Heart right ventricle (tissue), 16 donors: ENCODE results near the gene CST7. TPM values are rescaled to one million over a fixed set of nuclear protein-coding genes. Genes with fewer than 3 reads are reported as not detected.

Source experiments
- ATAC-seq, 8 donors: fragments of 200-7000 bp; cut with Tn5 transposase; one replicate each; pipeline ENCODE4 v1.9.1; 2020; ENCODE audit warnings: mild to moderate bottlenecking in 8 of 8, moderate library complexity in 8 of 8, moderate number of reproducible peaks in 1 of 8
- DNase-seq, 2 donors: peaks; one replicate each; pipeline ENCODE4 v3.0.0-alpha.2; 2020
- H3K27ac ChIP-seq, 10 donors: fragments of 200-600 bp; sonication (generic) in 2 of 10; one replicate each; pipeline versions ENCODE4 v1.5.0 to v1.8.0; 2020 to 2022; ENCODE audit warnings: mild to moderate bottlenecking in 3 of 10
- H3K27me3 ChIP-seq, 7 donors: fragments of 200-600 bp; one replicate each; pipeline ENCODE4 v1.8.0; 2021 to 2022; ENCODE audit warnings: mild to moderate bottlenecking in 2 of 7
- H3K36me3 ChIP-seq, 9 donors: fragments of 200-600 bp; sonication (generic) in 1 of 9; one replicate each; pipeline versions ENCODE4 v1.5.0 to v1.8.0; 2020 to 2022; ENCODE audit warnings: mild to moderate bottlenecking in 2 of 9
- H3K4me1 ChIP-seq, 9 donors: fragments of 200-600 bp; sonication (generic) in 1 of 9; one replicate each; pipeline versions ENCODE4 v1.5.0 to v1.8.0; 2020 to 2022; ENCODE audit warnings: mild to moderate bottlenecking in 4 of 9
- H3K4me3 ChIP-seq, 10 donors: fragments of 200-600 bp; sonication (generic) in 2 of 10; one replicate each; pipeline versions ENCODE4 v1.5.0 to v1.8.0; 2020 to 2022; ENCODE audit warnings: mild to moderate bottlenecking in 7 of 10, moderate library complexity in 2 of 10
- H3K9me3 ChIP-seq, 11 donors: fragments of 200-600 bp in 10 of 11; sonication (generic) in 2 of 11; one replicate each; pipeline versions ENCODE4 v1.5.0 to v1.8.0; 2013 to 2022; ENCODE audit warnings: mild to moderate bottlenecking in 2 of 11, control low read depth in 1 of 11, moderate library complexity in 1 of 11
- CTCF ChIP-seq, 9 donors: fragments of 200-600 bp; sonication (generic) in 2 of 9; IDR thresholded peaks; one replicate each; pipeline versions ENCODE4 v1.5.0 to v1.8.0; 2021 to 2022; ENCODE audit warnings: antibody characterized with exemption in 9 of 9, mild to moderate bottlenecking in 5 of 9, moderate library complexity in 1 of 9
- WGBS, 2 donors: extraction: QIAGEN DNeasy Blood & Tissue Kit; methylation state at CpG; one replicate each; pipeline ENCODE4 v1.1.7; 2013; ENCODE audit warnings: inconsistent platforms in 1 of 2; 5-methylcytosine and 5-hydroxymethylcytosine counted together
- intact Hi-C, 10 donors: fragments of 100-400 bp; cut with DNase I; formaldehyde crosslinking; loops; one replicate each; pipeline versions ENCODE4 v1.11.1 to v1.14.2; 2022
- polyA plus RNA-seq, 2 donors: library from polyadenylated mRNA; stranded (reverse); fragments of 200-250 nt; gene quantifications; one replicate each; pipeline ENCODE4 v1.2.3, GENCODE V29; 2013
- total RNA-seq, 10 donors: library from RNA; stranded (reverse); fragmentation: NEBNext Ultra II Directional in 3 of 10; extraction: Animal tissue kit (Norgen Biotek cat#: 25700) in 3 of 10; gene quantifications; one replicate each; pipeline versions ENCODE4 v1.2.1 to v1.2.4, GENCODE V29; 2021 to 2023
- donor health status: Arrhythmogenic right ventricular cardiomyopathy.
- donor health status: ischemic (EF 13 %, LVEDD 7.1; RV severe dilation, severe dysfunction).
- donor health status: healthy with polysubstance abuse.
- donor health status: DM: no; HTN: yes; CAD: no.
- donor health status: DM: no; HTN: no; CAD: no.
- donor health status: ischemic (EF 25% LVEDD 6.9; RV normal size, moderate dysfunction).
- donor health status: ischemic (EF 25% LVEDD 5.7; RV mildly dilated, moderate dysfunction).
- donor health status: healthy.
- donor health status: DM: yes; HTN: yes; CAD: no.
- donor health status: Ischemic cardiomyopathy.
- donor health status: ischemic (EF 35%, LVEDD 5.7; RV mildly dilated, moderate dysfunction).
- donor health status: nonischemic (EF 11% LVEDD 7.7; RV severe dilation, severe dysfunction).
- donor health status: DM: yes; HTN: yes; CAD: no.
- donor health status: PGD.
- donor health status: ischemic (EF 29% LVEDD 5.4; RV normal size, mild dysfunction).
- donor health status: nonischemic (EF 23%, LVEDD 6.1; RV moderate dilation, normal function).

CST7 gene
- total and polyA plus RNA-seq, 12 donors, result 0.28 to 10.0 (median 1.1) TPM; not detected in 2

- DNase-seq, result no peak
- H3K9me3 ChIP-seq, result no peaks in the 10 kb centered on the region
- WGBS, 2 donors, result 93 to 94% methylated on average over 9 of the region's 9 CpGs
- no peaks in the 10 kb centered on the region for H3K4me1 ChIP-seq
- H3K4me3 ChIP-seq, result no peak overlapping the region
- H3K27ac ChIP-seq, result no peak overlapping the region
- no peak for ATAC-seq
- no peak for TF ChIP-seq CTCF (IDR thresholded peaks at IDR 0.05)
- intact Hi-C loops, result no loop called here
- H3K27me3 ChIP-seq, result no peaks in the 10 kb centered on the region
- peaks cover 0 to 100% (median 27%) of the 10 kb centered on the region in 9 donors for H3K36me3 ChIP-seq
Observed at GRCh38 chr20:24964506-24964840, 15.4 kb downstream of the CST7 start.

GRCh38 chr20:24965065-24965919 lies 16.2 kb downstream of the CST7 start:
- H3K9me3 ChIP-seq, result no peaks in the 10 kb centered on the region
- H3K36me3 ChIP-seq, result peaks cover 0 to 100% (median 34%) of the 10 kb centered on the region in 9 donors
- no peak overlapping the region for H3K4me3 ChIP-seq
- no peaks in the 10 kb centered on the region for H3K27me3 ChIP-seq
- peak overlapping the region in 1 of 10 donors; percentile 18 for H3K27ac ChIP-seq
- DNase-seq (no peak), ATAC-seq (no peak)
- no peaks in the 10 kb centered on the region for H3K4me1 ChIP-seq
- intact Hi-C loops, result no loop called here
- TF ChIP-seq CTCF (IDR thresholded peaks at IDR 0.05), result no peak
- WGBS, 2 donors, result 93 to 96% methylated on average over 7 of the region's 7 CpGs

- no peak for TF ChIP-seq CTCF (IDR thresholded peaks at IDR 0.05)
- Histone ChIP-seq H3K36me3 (peaks cover 0 to 100% (median 34%) of the 10 kb centered on the region in 9 donors), H3K9me3 (no peaks in the 10 kb centered on the region), H3K4me3 (no peak overlapping the region), H3K27ac (no peak overlapping the region), H3K4me1 (peaks cover 0 to 7% (median 0%) of the 10 kb centered on the region in 9 donors), H3K27me3 (no peaks in the 10 kb centered on the region)
- no peak for DNase-seq
- 92 to 94% methylated on average over 15 of the region's 15 CpGs for WGBS, 2 donors
- no peak for ATAC-seq
- intact Hi-C loops, result no loop called here
Observed at GRCh38 chr20:24966317-24967012, 17.4 kb downstream of the CST7 start.

GRCh38 chr20:24968278-24968800 lies 19.3 kb downstream of the CST7 start:
- DNase-seq (no peak), ATAC-seq (no peak)
- H3K27ac ChIP-seq, result no peak overlapping the region
- intact Hi-C loops, result no loop called here
- no peak for TF ChIP-seq CTCF (IDR thresholded peaks at IDR 0.05)
- 91 to 96% methylated on average over 5 of the region's 5 CpGs for WGBS, 2 donors
- H3K4me3 ChIP-seq, result no peak overlapping the region
- no peaks in the 10 kb centered on the region for H3K9me3 ChIP-seq
- H3K27me3 ChIP-seq, result no peaks in the 10 kb centered on the region
- peaks cover 0 to 9% (median 0%) of the 10 kb centered on the region in 9 donors for H3K4me1 ChIP-seq
- peaks cover 0 to 100% (median 29%) of the 10 kb centered on the region in 9 donors for H3K36me3 ChIP-seq
